NAMALWA (cell line): Measurements from ENCODE around the gene FANCC.

ENCODE experiments used
- DNase-seq: peaks from one replicate; pipeline ENCODE4 v3.0.0-alpha.2; 2015; ENCODE audit warnings: low spot score

The FANCC gene

GRCh38 chr9:95317119-95317892 lies at the start of gene FANCC:
FANCC (minus strand) TSS chr9:95317709; CDS start chr9:95249291, 68,418 bp downstream.
- DNase-seq = peak; percentile 95

GRCh38 chr9:95366731-95367325 lies 49.3 kb upstream of the FANCC start:
- DNase-seq = no peak

- no peak for DNase-seq
Measured at GRCh38 chr9:95365766-95366165, 48.3 kb upstream of the FANCC start.

- no peak for DNase-seq
Measured at GRCh38 chr9:95363051-95363841, 45.7 kb upstream of the FANCC start.

GRCh38 chr9:95360866-95361265 lies 43.4 kb upstream of the FANCC start:
- DNase-seq = no peak

- DNase-seq = no peak
Measured at GRCh38 chr9:95357316-95357715, 39.8 kb upstream of the FANCC start.

- DNase-seq = no peak
Measured at GRCh38 chr9:95355500-95355899, 38.0 kb upstream of the FANCC start.

GRCh38 chr9:95351051-95351450 lies 33.5 kb upstream of the FANCC start:
- DNase-seq = no peak

- no peak for DNase-seq
Measured at GRCh38 chr9:95350266-95350665, 32.8 kb upstream of the FANCC start.

- DNase-seq = no peak
Measured at GRCh38 chr9:95349091-95350038, 31.9 kb upstream of the FANCC start.

GRCh38 chr9:95346021-95346420 lies 28.5 kb upstream of the FANCC start:
- DNase-seq = no peak

GRCh38 chr9:95344735-95345325 lies 27.3 kb upstream of the FANCC start:
- DNase-seq = no peak

- DNase-seq = no peak
Measured at GRCh38 chr9:95343725-95344287, 26.3 kb upstream of the FANCC start.

GRCh38 chr9:95342571-95342970 lies 25.1 kb upstream of the FANCC start:
- DNase-seq = no peak

- DNase-seq = peak; percentile 37
Measured at GRCh38 chr9:95341293-95341962, 23.9 kb upstream of the FANCC start.

- no peak for DNase-seq
Measured at GRCh38 chr9:95338243-95338642, 20.7 kb upstream of the FANCC start.

GRCh38 chr9:95336281-95336680 lies 18.8 kb upstream of the FANCC start:
- peak; percentile 19 for DNase-seq

GRCh38 chr9:95333426-95333825 lies 15.9 kb upstream of the FANCC start:
- DNase-seq = no peak

GRCh38 chr9:95332860-95333259 lies 15.4 kb upstream of the FANCC start:
- DNase-seq = no peak

- DNase-seq = no peak
Measured at GRCh38 chr9:95330720-95331404, 13.4 kb upstream of the FANCC start.
